Measurements from ENCODE around the gene FBXL7.

DNA sequence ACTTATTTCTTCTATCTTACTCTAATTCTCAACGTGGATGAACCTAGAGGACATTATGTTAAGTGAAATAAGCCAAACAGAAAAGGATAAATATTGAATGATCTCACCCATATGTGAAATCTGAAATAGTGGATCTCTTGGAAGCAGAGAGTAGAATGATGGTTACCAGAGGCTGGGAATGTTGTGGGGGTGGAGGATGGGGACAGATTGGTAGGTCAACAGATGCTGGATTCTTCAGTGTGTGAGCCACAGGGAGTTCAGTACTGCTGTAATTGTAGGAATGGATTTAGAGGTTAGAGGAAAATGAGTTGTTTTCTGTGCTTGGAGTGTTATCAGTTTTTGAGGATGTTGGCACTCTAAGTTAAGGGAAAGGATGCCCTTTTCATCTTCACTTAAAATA is 190.6 kb downstream of the FBXL7 start:
- no peak for TF ChIP-seq CTCF (IDR thresholded peaks at IDR 0.05; ENCODE audit: low read depth, low read length, poor library complexity, severe bottlenecking)
- TF ChIP-seq EZH2phosphoT487 (IDR thresholded peaks at IDR 0.05; ENCODE audit: borderline replicate concordance, low read length), result no peak
